Liver (tissue), 9 donors: ENCODE measurements around the gene NUCKS1. TPM values are rescaled to one million over a fixed set of nuclear protein-coding genes. Genes with fewer than 3 reads are reported as not detected.

Experiments used
- DNase-seq: peaks from one replicate; pipeline ENCODE4 v3.0.0-alpha.2; 2017; ENCODE audit warnings: low spot score
- H3K27ac ChIP-seq, 2 donors: one replicate each; pipeline ENCODE4 v1.7.0; 2013; ENCODE audit warnings: inconsistent platforms in 2 of 2, low read length in 2 of 2, control low read depth in 1 of 2, low read depth in 1 of 2, mild to moderate bottlenecking in 1 of 2
- H3K27me3 ChIP-seq, 4 donors: one replicate each; pipeline versions ENCODE4 v1.6.1 to v1.7.0; 2013; ENCODE audit warnings: low read length in 3 of 4, inconsistent platforms in 1 of 4, mild to moderate bottlenecking in 1 of 4, moderate library complexity in 1 of 4; ENCODE audit not compliant: control insufficient read depth in 4 of 4, insufficient read depth in 4 of 4
- H3K36me3 ChIP-seq, 4 donors: one replicate each; pipeline versions ENCODE4 v1.6.1 to v1.7.0; 2013; ENCODE audit warnings: low read length in 3 of 4, mild to moderate bottlenecking in 3 of 4, low read depth in 1 of 4, moderate library complexity in 1 of 4; ENCODE audit not compliant: control insufficient read depth in 4 of 4, insufficient read depth in 3 of 4
- H3K4me1 ChIP-seq, 4 donors: one replicate each; pipeline versions ENCODE4 v1.6.1 to v1.7.0; 2013; ENCODE audit warnings: low read length in 3 of 4, mild to moderate bottlenecking in 3 of 4, moderate library complexity in 1 of 4; ENCODE audit not compliant: control insufficient read depth in 4 of 4, insufficient read depth in 4 of 4
- H3K4me3 ChIP-seq, 3 donors: one replicate each; pipeline versions ENCODE4 v1.6.1 to v1.7.0; 2013; ENCODE audit warnings: low read length in 3 of 3, control low read depth in 1 of 3, low read depth in 1 of 3, mild to moderate bottlenecking in 1 of 3
- H3K9ac ChIP-seq, 2 donors: one replicate each; pipeline ENCODE4 v1.7.0; 2013; ENCODE audit warnings: low read length in 2 of 2, mild to moderate bottlenecking in 2 of 2, moderate library complexity in 2 of 2, control low read depth in 1 of 2, low read depth in 1 of 2
- H3K9me3 ChIP-seq, 4 donors: one replicate each; pipeline versions ENCODE4 v1.6.1 to v1.7.0; 2013; ENCODE audit warnings: low read length in 3 of 4; ENCODE audit not compliant: control insufficient read depth in 4 of 4
- ATF3 ChIP-seq: IDR thresholded peaks from 2 replicates; pipeline ENCODE4 v1.6.1; 2016; ENCODE audit warnings: antibody characterized with exemption
- EGR1 ChIP-seq, 2 donors: IDR thresholded peaks; 2 replicates each; pipeline ENCODE4 v1.6.1; 2016 to 2018; ENCODE audit warnings: antibody characterized with exemption in 2 of 2, low read depth in 2 of 2
- FOXA1 ChIP-seq: IDR thresholded peaks from 2 replicates; pipeline ENCODE4 v1.6.1; 2016; ENCODE audit warnings: antibody characterized with exemption
- FOXA2 ChIP-seq: IDR thresholded peaks from 2 replicates; pipeline ENCODE4 v1.6.1; 2016; ENCODE audit warnings: antibody characterized with exemption
- GABPA ChIP-seq, 2 donors: IDR thresholded peaks in 1 of 2; conservative IDR thresholded peaks in 1 of 2; 2 replicates each; pipeline ENCODE4 v1.6.1; 2016; ENCODE audit warnings: antibody characterized with exemption in 2 of 2, mild to moderate bottlenecking in 1 of 2, moderate library complexity in 1 of 2
- HNF4A ChIP-seq, 2 donors: conservative IDR thresholded peaks; 2 replicates each; pipeline ENCODE4 v1.6.1; 2016; ENCODE audit warnings: antibody characterized with exemption in 2 of 2, mild to moderate bottlenecking in 2 of 2
- MAX ChIP-seq: IDR thresholded peaks from 2 replicates; pipeline ENCODE4 v1.6.1; 2016; ENCODE audit warnings: antibody characterized with exemption
- NR2F2 ChIP-seq: IDR thresholded peaks from 2 replicates; pipeline ENCODE4 v1.6.1; 2016; ENCODE audit warnings: antibody characterized with exemption
- RAD21 ChIP-seq, 2 donors: IDR thresholded peaks; 2 replicates each; pipeline ENCODE4 v1.6.1; 2016; ENCODE audit warnings: antibody characterized with exemption in 2 of 2, mild to moderate bottlenecking in 2 of 2
- REST ChIP-seq: IDR thresholded peaks from 2 replicates; pipeline ENCODE4 v1.6.1; 2016; ENCODE audit warnings: antibody characterized with exemption, mild to moderate bottlenecking
- RXRA ChIP-seq, 2 donors: IDR thresholded peaks; 2 replicates each; pipeline ENCODE4 v1.6.1; 2017 to 2018; ENCODE audit warnings: antibody characterized with exemption in 2 of 2, mild to moderate bottlenecking in 1 of 2
- TAF1 ChIP-seq: conservative IDR thresholded peaks from 2 replicates; pipeline ENCODE4 v1.6.1; 2016; ENCODE audit warnings: antibody characterized with exemption, mild to moderate bottlenecking
- YY1 ChIP-seq: IDR thresholded peaks from 2 replicates; pipeline ENCODE4 v1.6.1; 2016; ENCODE audit warnings: antibody characterized with exemption, mild to moderate bottlenecking
- ZBTB33 ChIP-seq: IDR thresholded peaks from 2 replicates; pipeline ENCODE4 v1.6.1; 2016; ENCODE audit warnings: antibody characterized with exemption
- WGBS: extraction: QIAGEN DNeasy Blood & Tissue Kit; methylation state at CpG from one replicate; pipeline ENCODE4 v1.1.7; 2013; 5-methylcytosine and 5-hydroxymethylcytosine counted together
- polyA plus RNA-seq, 2 donors: library from polyadenylated mRNA; stranded (reverse) in 1 of 2; unstranded in 1 of 2; fragments of 200-250 nt in 1 of 2; fragments of >200 nt in 1 of 2; fragmentation: Nextera tagmentation in 1 of 2; extraction: Ambion mirVana in 1 of 2; gene quantifications; one replicate each; pipeline versions ENCODE4 v1.2.1 to v1.2.3, GENCODE V29; 2013 to 2015
- total RNA-seq, 2 donors: library from RNA; depleted of rRNA; stranded (reverse); fragments of >200 nt; gene quantifications; one replicate each; pipeline ENCODE4 v1.2.3, GENCODE V29; 2014
- donor health status: healthy.
- donor health status: healthy.
- donor health status: healthy.
- donor health status: healthy.
- donor health status: healthy.

Gene NUCKS1
- total and polyA plus RNA-seq, 4 donors, result 27.0 to 86.1 (median 42.6) TPM

- TF ChIP-seq RAD21 (IDR thresholded peaks at IDR 0.05), result no peak
Measured at GRCh38 chr1:205700865-205701401, 49.0 kb downstream of the NUCKS1 start (continued).

- Histone ChIP-seq H3K4me3 (no peak overlapping the region), H3K27ac (peak overlapping the region in 1 of 2 donors; percentile 26), H3K9ac (no peak overlapping the region), H3K36me3 (no peaks in the 10 kb centered on the region), H3K4me1 (peaks cover 10 to 31% (median 18%) of the 10 kb centered on the region in 4 donors), H3K9me3 (no peaks in the 10 kb centered on the region), H3K27me3 (no peaks in the 10 kb centered on the region)
- peak in 1 of 2 donors; percentile 21 for TF ChIP-seq RXRA (IDR thresholded peaks at IDR 0.05)
- no peak for TF ChIP-seq REST
- TF ChIP-seq GABPA (IDR thresholded peaks at IDR 0.05 in 1 of 2, conservative IDR thresholded peaks at IDR 0.05 in 1 of 2), result no peak
- TF ChIP-seq HNF4A (conservative IDR thresholded peaks at IDR 0.05), result peak; percentile 12 to 26
- DNase-seq, result no peak
- 68% methylated on average over 4 of the region's 4 CpGs for WGBS
Measured at GRCh38 chr1:205699416-205699815, 50.6 kb downstream of the NUCKS1 start.

- Histone ChIP-seq H3K9ac (no peak overlapping the region), H3K9me3 (no peaks in the 10 kb centered on the region), H3K27me3 (no peaks in the 10 kb centered on the region), H3K4me1 (peaks cover 10 to 31% (median 17%) of the 10 kb centered on the region in 4 donors), H3K36me3 (no peaks in the 10 kb centered on the region), H3K4me3 (no peak overlapping the region), H3K27ac (no peak overlapping the region)
- no peak for TF ChIP-seq ZBTB33
- TF ChIP-seq TAF1, result no peak
- TF ChIP-seq YY1, result no peak
- no peak for TF ChIP-seq NR2F2
- TF ChIP-seq EGR1 (IDR thresholded peaks at IDR 0.05; ENCODE audit: low read depth in 2 of 2), result no peak
- no peak for TF ChIP-seq ATF3
- TF ChIP-seq MAX, result no peak
- TF ChIP-seq GABPA (IDR thresholded peaks at IDR 0.05 in 1 of 2, conservative IDR thresholded peaks at IDR 0.05 in 1 of 2), result no peak
- TF ChIP-seq REST, result no peak
- no peak for TF ChIP-seq FOXA2
- no peak for TF ChIP-seq FOXA1
- no peak for TF ChIP-seq HNF4A (conservative IDR thresholded peaks at IDR 0.05)
- no peak for TF ChIP-seq RAD21 (IDR thresholded peaks at IDR 0.05)
- TF ChIP-seq RXRA (IDR thresholded peaks at IDR 0.05), result no peak
- 95% methylated on average over 4 of the region's 4 CpGs for WGBS
- DNase-seq, result no peak
Measured at GRCh38 chr1:205698921-205699320, 51.1 kb downstream of the NUCKS1 start.
